HL-60 (cell line): ENCODE results near the gene ZNF418.

Experiments
- DNase-seq, 2 experiments: peaks; one replicate each; pipeline ENCODE4 v3.0.0-alpha.2; 2010 to 2020; ENCODE audit warnings: low read depth in 1 of 2, low spot score in 1 of 2
- H3K27ac ChIP-seq: fragments of 250-450 bp; sonication (Bioruptor Pico); replicated peaks from 2 replicates; pipeline ENCODE4 v1.5.1; 2020; ENCODE audit warnings: mild to moderate bottlenecking, moderate library complexity
- H3K27me3 ChIP-seq: fragments of 250-450 bp; sonication (Bioruptor Pico); 2 replicates; pipeline ENCODE4 v1.5.1; 2021; ENCODE audit warnings: mild to moderate bottlenecking, moderate library complexity; ENCODE audit not compliant: insufficient read depth, poor library complexity, severe bottlenecking
- H3K4me3 ChIP-seq: replicated peaks from 2 replicates; pipeline ENCODE4 v1.5.1; 2011; ENCODE audit warnings: mild to moderate bottlenecking, control low read depth, low read length; ENCODE audit not compliant: insufficient read depth
- CTCF ChIP-seq: IDR thresholded peaks from one replicate; pipeline ENCODE4 v1.5.1; 2011; ENCODE audit warnings: low read length, control low read depth, inconsistent platforms; ENCODE audit not compliant: insufficient read depth
- GABPA ChIP-seq: IDR thresholded peaks from 2 replicates; pipeline ENCODE4 v1.6.1; 2012; ENCODE audit warnings: low read depth
- POLR2AphosphoS5 ChIP-seq: IDR thresholded peaks from 2 replicates; pipeline ENCODE4 v1.6.1; 2012; ENCODE audit warnings: low read depth
- SPI1 ChIP-seq: IDR thresholded peaks from 2 replicates; pipeline ENCODE4 v1.6.1; 2012; ENCODE audit warnings: low read depth, mild to moderate bottlenecking, borderline replicate concordance
- TF ChIP-seq, protein P1 (sequence below): IDR thresholded peaks from 2 replicates; pipeline ENCODE4 v1.6.1; 2012; ENCODE audit warnings: low read depth; ENCODE audit not compliant: insufficient replicate concordance

ZNF418 gene

DNA sequence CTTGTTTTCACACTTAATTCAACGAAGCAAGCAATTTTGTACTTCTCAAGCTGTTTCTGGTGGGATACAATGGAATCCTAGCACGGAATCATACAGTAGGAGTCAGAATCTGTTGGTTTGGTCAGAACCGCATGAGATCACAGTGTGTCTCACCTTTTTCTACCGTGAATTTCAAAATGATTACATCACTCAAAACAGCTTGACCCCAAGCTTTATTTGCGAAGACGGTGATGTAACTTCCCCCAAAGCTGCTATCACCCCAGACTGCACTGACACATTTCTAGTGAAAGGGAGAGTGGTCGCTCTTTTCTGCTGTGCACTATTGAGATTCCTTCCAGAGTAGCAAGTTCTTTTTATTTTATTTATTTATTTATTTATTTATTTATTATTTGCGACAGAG lies 29.6 kb upstream of the ZNF418 start:
- no peaks in the 10 kb centered on the region for H3K27me3 ChIP-seq
- H3K4me3 ChIP-seq = no peak overlapping the region
- TF ChIP-seq SPI1 (no peak), GABPA (no peak), POLR2AphosphoS5 (no peak), CTCF (no peak)
- TF ChIP-seq, protein P1, sequence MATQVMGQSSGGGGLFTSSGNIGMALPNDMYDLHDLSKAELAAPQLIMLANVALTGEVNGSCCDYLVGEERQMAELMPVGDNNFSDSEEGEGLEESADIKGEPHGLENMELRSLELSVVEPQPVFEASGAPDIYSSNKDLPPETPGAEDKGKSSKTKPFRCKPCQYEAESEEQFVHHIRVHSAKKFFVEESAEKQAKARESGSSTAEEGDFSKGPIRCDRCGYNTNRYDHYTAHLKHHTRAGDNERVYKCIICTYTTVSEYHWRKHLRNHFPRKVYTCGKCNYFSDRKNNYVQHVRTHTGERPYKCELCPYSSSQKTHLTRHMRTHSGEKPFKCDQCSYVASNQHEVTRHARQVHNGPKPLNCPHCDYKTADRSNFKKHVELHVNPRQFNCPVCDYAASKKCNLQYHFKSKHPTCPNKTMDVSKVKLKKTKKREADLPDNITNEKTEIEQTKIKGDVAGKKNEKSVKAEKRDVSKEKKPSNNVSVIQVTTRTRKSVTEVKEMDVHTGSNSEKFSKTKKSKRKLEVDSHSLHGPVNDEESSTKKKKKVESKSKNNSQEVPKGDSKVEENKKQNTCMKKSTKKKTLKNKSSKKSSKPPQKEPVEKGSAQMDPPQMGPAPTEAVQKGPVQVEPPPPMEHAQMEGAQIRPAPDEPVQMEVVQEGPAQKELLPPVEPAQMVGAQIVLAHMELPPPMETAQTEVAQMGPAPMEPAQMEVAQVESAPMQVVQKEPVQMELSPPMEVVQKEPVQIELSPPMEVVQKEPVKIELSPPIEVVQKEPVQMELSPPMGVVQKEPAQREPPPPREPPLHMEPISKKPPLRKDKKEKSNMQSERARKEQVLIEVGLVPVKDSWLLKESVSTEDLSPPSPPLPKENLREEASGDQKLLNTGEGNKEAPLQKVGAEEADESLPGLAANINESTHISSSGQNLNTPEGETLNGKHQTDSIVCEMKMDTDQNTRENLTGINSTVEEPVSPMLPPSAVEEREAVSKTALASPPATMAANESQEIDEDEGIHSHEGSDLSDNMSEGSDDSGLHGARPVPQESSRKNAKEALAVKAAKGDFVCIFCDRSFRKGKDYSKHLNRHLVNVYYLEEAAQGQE = no peak
- no peak for DNase-seq
- no peak overlapping the region for H3K27ac ChIP-seq

GRCh38 chr19:57961785-57962184 lies 26.6 kb upstream of the ZNF418 start:
- no peak overlapping the region for H3K4me3 ChIP-seq
- H3K27ac ChIP-seq = no peak overlapping the region
- TF ChIP-seq SPI1 (no peak), GABPA (no peak), POLR2AphosphoS5 (no peak), CTCF (no peak)
- TF ChIP-seq, protein P1 = no peak
- no peaks in the 10 kb centered on the region for H3K27me3 ChIP-seq
- DNase-seq = no peak

- no peak overlapping the region for H3K27ac ChIP-seq
- H3K27me3 ChIP-seq = no peaks in the 10 kb centered on the region
- TF ChIP-seq CTCF = no peak
- no peak for TF ChIP-seq GABPA
- TF ChIP-seq, protein P1 = no peak
- no peak for TF ChIP-seq POLR2AphosphoS5
- no peak for TF ChIP-seq SPI1
- DNase-seq = no peak
- no peak overlapping the region for H3K4me3 ChIP-seq
Measured at GRCh38 chr19:57954996-57955395, 19.8 kb upstream of the ZNF418 start.
